A673 (cell line): Measurements from ENCODE around the gene PRKCQ. TPM values are rescaled to one million over a fixed set of nuclear protein-coding genes. Genes with fewer than 3 reads are reported as not detected.
A peak's percentile ranks its signal among the peaks of the same experiment; 100 is the strongest.

ENCODE experiments used
- BruUV-seq: library from RNA; stranded (reverse); fragments of 400-500 nt; replicated peaks from 2 replicates; lab custom pipeline; 2021; lab: Mats Ljungman, UMichigan
- CTCF ChIA-PET: fragments of 300-600 bp; sonication (Branson Sonifier 250); formaldehyde crosslinking; loops from one replicate; lab custom pipeline; 2022; ENCODE audit warnings: antibody characterized with exemption; lab: Charles Lee
- POLR2A ChIA-PET: fragments of 300-600 bp; sonication (Branson Sonifier 250); formaldehyde crosslinking; loops from one replicate; lab custom pipeline; 2022; ENCODE audit warnings: antibody characterized with exemption; ENCODE audit not compliant: low non-redundant PET; lab: Charles Lee
- DNase-seq: peaks from one replicate; pipeline ENCODE4 v3.0.0-alpha.2; 2015; ENCODE audit warnings: low spot score
- H3K27ac ChIP-seq: fragments of 200-600 bp; sonication (generic); 2 replicates; pipeline ENCODE4 v1.5.1; 2016; ENCODE audit warnings: mixed run types, low read depth, mild to moderate bottlenecking, mixed read lengths, antibody characterized with exemption, low read length; ENCODE audit not compliant: poor library complexity, severe bottlenecking
- H3K27me3 ChIP-seq: fragments of 200-600 bp; sonication (generic); replicated peaks from 2 replicates; pipeline ENCODE4 v1.6.1; 2017; ENCODE audit warnings: mixed run types, low read depth, mild to moderate bottlenecking, mixed read lengths, antibody characterized with exemption, low read length; ENCODE audit not compliant: insufficient read depth, poor library complexity
- H3K36me3 ChIP-seq: fragments of 200-600 bp; sonication (generic); 2 replicates; pipeline ENCODE4 v1.6.1; 2016; ENCODE audit warnings: mixed run types, mild to moderate bottlenecking, mixed read lengths, antibody characterized with exemption, low read length; ENCODE audit not compliant: insufficient read depth, poor library complexity, severe bottlenecking
- H3K4me1 ChIP-seq: fragments of 200-600 bp; sonication (generic); 2 replicates; pipeline ENCODE4 v1.6.1; 2017; ENCODE audit warnings: mixed run types, mild to moderate bottlenecking, mixed read lengths, antibody characterized with exemption, low read length; ENCODE audit not compliant: insufficient read depth, poor library complexity, severe bottlenecking
- H3K4me3 ChIP-seq: fragments of 200-600 bp; sonication (generic); 2 replicates; pipeline ENCODE4 v1.5.1; 2016; ENCODE audit warnings: low read depth, mixed run types, mild to moderate bottlenecking, mixed read lengths, low read length; ENCODE audit not compliant: poor library complexity, severe bottlenecking
- H3K9me3 ChIP-seq: fragments of 200-600 bp; sonication (generic); 2 replicates; pipeline ENCODE4 v1.6.1; 2016; ENCODE audit warnings: mixed run types, low read depth, mild to moderate bottlenecking, mixed read lengths, antibody characterized with exemption, low read length; ENCODE audit not compliant: poor library complexity, severe bottlenecking
- CTCF ChIP-seq: fragments of 300-800, 200-600 bp; sonication (generic); conservative IDR thresholded peaks from 2 replicates; pipeline ENCODE4 v1.5.1; 2017; ENCODE audit warnings: low read depth, mild to moderate bottlenecking, antibody characterized with exemption, low read length, moderate library complexity, mixed read lengths
- EZH2 ChIP-seq: fragments of 200-600 bp; sonication (generic); IDR thresholded peaks from 2 replicates; pipeline ENCODE4 v1.6.1; 2017; ENCODE audit warnings: borderline replicate concordance, low read depth, mild to moderate bottlenecking, mixed read lengths, antibody characterized with exemption, low read length; ENCODE audit not compliant: poor library complexity, severe bottlenecking
- intact Hi-C: fragments of 100-400 bp; cut with micrococcal nuclease; formaldehyde crosslinking; loops from one replicate; pipeline ENCODE4 v1.10.0; 2022; ENCODE audit not compliant: unreplicated experiment
- total RNA-seq: library from RNA; stranded (reverse); gene quantifications from 2 replicates; pipeline ENCODE4 v1.2.3, GENCODE V29; 2021

The PRKCQ gene
- total RNA-seq, 1 experiment from 2014 or later, result not detected

DNA sequence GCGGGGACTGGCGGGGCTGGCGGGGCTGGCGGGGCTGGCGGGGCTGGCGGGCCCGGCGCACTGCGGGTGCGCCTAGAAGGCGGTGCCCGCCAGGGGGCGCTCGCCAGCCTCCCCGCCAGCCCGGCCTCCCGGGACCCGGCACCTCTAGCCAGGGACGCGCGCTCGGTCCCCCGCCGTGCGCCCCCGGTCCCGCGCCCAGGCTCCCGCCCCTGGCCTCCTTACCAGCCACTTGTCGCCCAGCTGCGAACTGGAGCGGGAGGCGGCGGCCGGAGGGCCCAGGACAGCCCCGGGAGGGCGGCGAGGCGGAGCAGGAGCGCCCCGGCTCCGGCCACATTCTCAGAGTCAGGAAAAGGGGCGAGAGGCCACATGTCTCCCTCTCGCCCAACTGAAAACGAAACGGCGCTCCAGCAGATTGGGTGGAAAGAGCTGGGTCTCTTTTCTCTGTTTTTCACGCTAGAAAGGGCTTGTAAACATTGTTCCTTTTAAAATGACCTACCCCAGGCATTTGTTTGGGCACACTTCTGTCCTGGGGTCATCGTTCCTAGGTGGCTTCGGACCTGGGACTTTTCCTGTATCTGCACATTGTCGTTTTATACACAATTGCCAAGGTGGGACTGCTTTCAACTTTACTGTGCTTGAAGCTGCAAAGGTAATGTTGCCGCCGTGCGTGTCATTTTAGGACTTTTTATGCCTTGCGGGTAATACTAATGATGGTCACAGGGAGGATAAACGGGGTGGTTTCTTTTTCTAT, 378 bp upstream of the PRKCQ start:
- DNase-seq, result peak; percentile 49
- ChIA-PET POLR2A (interaction anchor here (0.6 kb wide), 1 partner anchor 7 kb away, joined by 3 read pairs; no protein-coding TSS in a partner anchor), CTCF (no interaction called here)
- no peak for TF ChIP-seq EZH2
- TF ChIP-seq CTCF, result peak; percentile 34; the same call in 1 of the 2 replicates
- H3K27ac ChIP-seq, result no peak overlapping the region
- intact Hi-C loops, result loop anchor here (5.0 to 10.0 kb wide), 2 partner anchors 87 to 1846 kb away; no protein-coding TSS in a partner anchor
- H3K27me3 ChIP-seq, result peaks cover 97% of the 10 kb centered on the region
- H3K4me3 ChIP-seq, result peak overlapping the region; percentile 47
- H3K4me1 ChIP-seq, result peaks cover 5% of the 10 kb centered on the region
- H3K9me3 ChIP-seq, result peaks cover 3% of the 10 kb centered on the region
- H3K36me3 ChIP-seq, result no peaks in the 10 kb centered on the region
- no TSS peak for BruUV-seq

GRCh38 chr10:6579183-6579903, 733 bp downstream of the PRKCQ start:
- peak overlapping the region; percentile 47 for H3K4me3 ChIP-seq
- ChIA-PET POLR2A (no interaction called here), CTCF (no interaction called here)
- no peak for DNase-seq
- H3K9me3 ChIP-seq, result peaks cover 3% of the 10 kb centered on the region
- peaks cover 97% of the 10 kb centered on the region for H3K27me3 ChIP-seq
- BruUV-seq, result no TSS peak
- no peak overlapping the region for H3K27ac ChIP-seq
- TF ChIP-seq CTCF, result no peak
- TF ChIP-seq EZH2, result no peak
- H3K4me1 ChIP-seq, result peaks cover 5% of the 10 kb centered on the region
- H3K36me3 ChIP-seq, result no peaks in the 10 kb centered on the region
- intact Hi-C loops, result loop anchor here (5.0 kb wide), 1 partner anchor 838 kb away; no protein-coding TSS in a partner anchor

DNA sequence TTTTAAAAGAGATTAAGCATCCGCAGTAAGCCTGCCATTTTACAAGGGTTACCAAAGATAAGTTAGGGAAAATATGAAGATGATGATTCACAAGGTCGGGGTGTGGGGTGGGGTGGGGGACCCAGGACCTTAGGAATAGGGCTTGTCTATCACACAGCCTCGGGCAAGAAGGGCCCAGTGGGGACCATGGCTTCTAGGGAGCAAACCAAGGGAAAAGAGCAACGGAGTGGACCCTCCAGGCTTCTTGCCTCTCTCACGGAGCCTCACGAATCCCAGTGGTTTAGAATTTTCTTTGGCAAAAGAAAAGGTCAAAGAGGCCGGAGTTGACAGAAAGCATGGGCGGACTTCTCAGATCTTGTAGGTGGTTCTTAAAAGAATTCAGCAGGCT, 1.3 kb downstream of the PRKCQ start:
- H3K27ac ChIP-seq, result no peak overlapping the region
- peaks cover 97% of the 10 kb centered on the region for H3K27me3 ChIP-seq
- ChIA-PET CTCF (no interaction called here), POLR2A (no interaction called here)
- intact Hi-C loops, result loop anchor here (5.0 kb wide), 1 partner anchor 839 kb away; no protein-coding TSS in a partner anchor
- no peak overlapping the region for H3K4me3 ChIP-seq
- H3K9me3 ChIP-seq, result peaks cover 3% of the 10 kb centered on the region
- no TSS peak for BruUV-seq
- TF ChIP-seq CTCF, result no peak
- no peaks in the 10 kb centered on the region for H3K36me3 ChIP-seq
- DNase-seq, result no peak
- H3K4me1 ChIP-seq, result peaks cover 5% of the 10 kb centered on the region
